Adrenal gland (tissue), 5 donors: ENCODE results near the gene MGMT.

ENCODE experiments used
- POLR2A ChIP-seq, 2 donors: fragments of 450-650 bp; IDR thresholded peaks; one replicate each; pipeline ENCODE4 v1.6.1; 2017; ENCODE audit warnings: antibody characterized with exemption in 2 of 2, mild to moderate bottlenecking in 2 of 2, moderate library complexity in 1 of 2
- TF ChIP-seq, protein P1 (sequence below), 6 experiments: fragments of 450-650 bp in 4 of 6; fragments of 200-600 bp in 2 of 6; sonication (generic) in 1 of 6; IDR thresholded peaks; 1 replicate in 5 of 6; 2 replicates in 1 of 6; pipeline versions ENCODE4 v1.5.1 to v1.8.0; 2016 to 2021; ENCODE audit warnings: antibody characterized with exemption in 6 of 6, mild to moderate bottlenecking in 2 of 6, moderate library complexity in 1 of 6
- donor health status: DM: no; HTN: no; CAD: no.

DNA sequence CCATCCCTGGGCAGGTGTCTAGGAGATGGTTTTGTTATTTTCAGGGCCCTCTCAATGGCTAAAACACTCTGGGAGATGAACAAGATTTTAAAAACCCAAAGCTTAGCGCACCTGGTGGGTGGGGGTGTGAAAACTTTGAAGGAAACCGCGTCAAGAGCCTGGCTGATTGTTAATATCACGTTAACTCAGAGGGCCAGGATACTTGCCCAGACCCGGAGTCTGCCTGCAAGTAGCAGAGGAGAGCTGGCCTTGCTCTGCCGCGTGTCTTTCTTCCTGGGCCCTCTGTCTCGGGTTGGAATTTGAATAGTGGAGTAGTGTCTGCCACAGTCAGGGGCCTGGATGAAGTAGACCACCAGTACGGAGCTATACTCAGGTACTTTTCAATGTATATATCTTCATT is 1.1 kb downstream of the MGMT start:
- TF ChIP-seq, protein P1, sequence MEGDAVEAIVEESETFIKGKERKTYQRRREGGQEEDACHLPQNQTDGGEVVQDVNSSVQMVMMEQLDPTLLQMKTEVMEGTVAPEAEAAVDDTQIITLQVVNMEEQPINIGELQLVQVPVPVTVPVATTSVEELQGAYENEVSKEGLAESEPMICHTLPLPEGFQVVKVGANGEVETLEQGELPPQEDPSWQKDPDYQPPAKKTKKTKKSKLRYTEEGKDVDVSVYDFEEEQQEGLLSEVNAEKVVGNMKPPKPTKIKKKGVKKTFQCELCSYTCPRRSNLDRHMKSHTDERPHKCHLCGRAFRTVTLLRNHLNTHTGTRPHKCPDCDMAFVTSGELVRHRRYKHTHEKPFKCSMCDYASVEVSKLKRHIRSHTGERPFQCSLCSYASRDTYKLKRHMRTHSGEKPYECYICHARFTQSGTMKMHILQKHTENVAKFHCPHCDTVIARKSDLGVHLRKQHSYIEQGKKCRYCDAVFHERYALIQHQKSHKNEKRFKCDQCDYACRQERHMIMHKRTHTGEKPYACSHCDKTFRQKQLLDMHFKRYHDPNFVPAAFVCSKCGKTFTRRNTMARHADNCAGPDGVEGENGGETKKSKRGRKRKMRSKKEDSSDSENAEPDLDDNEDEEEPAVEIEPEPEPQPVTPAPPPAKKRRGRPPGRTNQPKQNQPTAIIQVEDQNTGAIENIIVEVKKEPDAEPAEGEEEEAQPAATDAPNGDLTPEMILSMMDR (IDR thresholded peaks at IDR 0.05): no peak
- TF ChIP-seq POLR2A (IDR thresholded peaks at IDR 0.05): no peak
